COLO668 (cell line): ENCODE measurements around the gene PLK2.

ENCODE experiments used
- DNase-seq: peaks from one replicate; lab custom pipeline; 2025; ENCODE audit not compliant: unreplicated experiment; lab: John Stamatoyannopoulos, UW

PLK2 gene

GRCh38 chr5:58450811-58451629 lies 8.9 kb downstream of the PLK2 start:
- DNase-seq: no peak

GRCh38 chr5:58450018-58450417 lies 9.9 kb downstream of the PLK2 start:
- no peak for DNase-seq

GRCh38 chr5:58447226-58447625 lies 12.7 kb downstream of the PLK2 start:
- DNase-seq: no peak

- no peak for DNase-seq
Measured at GRCh38 chr5:58446024-58446423, 13.9 kb downstream of the PLK2 start.

GRCh38 chr5:58444805-58445204 lies 15.1 kb downstream of the PLK2 start:
- no peak for DNase-seq

GRCh38 chr5:58440901-58441460 lies 18.9 kb downstream of the PLK2 start:
- DNase-seq: no peak

GRCh38 chr5:58439094-58439644 lies 20.7 kb downstream of the PLK2 start:
- no peak for DNase-seq

- no peak for DNase-seq
Measured at GRCh38 chr5:58437661-58438060, 22.2 kb downstream of the PLK2 start.

GRCh38 chr5:58431832-58432231 lies 28.1 kb downstream of the PLK2 start:
- no peak for DNase-seq

- no peak for DNase-seq
Measured at GRCh38 chr5:58412932-58413331, 47.0 kb downstream of the PLK2 start.

- DNase-seq: no peak
Measured at GRCh38 chr5:58412081-58412480, 47.8 kb downstream of the PLK2 start.

GRCh38 chr5:58411372-58411771 lies 48.5 kb downstream of the PLK2 start:
- no peak for DNase-seq

- DNase-seq: peak; percentile 0
Measured at GRCh38 chr5:58410441-58410840, 49.4 kb downstream of the PLK2 start.

- DNase-seq: no peak
Measured at GRCh38 chr5:58407042-58407719, 52.7 kb downstream of the PLK2 start.

- DNase-seq: no peak
Measured at GRCh38 chr5:58406394-58406793, 53.5 kb downstream of the PLK2 start.

GRCh38 chr5:58405175-58405574 lies 54.7 kb downstream of the PLK2 start:
- no peak for DNase-seq

- DNase-seq: no peak
Measured at GRCh38 chr5:58404734-58405133, 55.2 kb downstream of the PLK2 start.
